PC-9 (cell line): Measurements from ENCODE around the gene FUT7. TPM values are rescaled to one million over a fixed set of nuclear protein-coding genes. Genes with fewer than 3 reads are reported as not detected.

Experiments used
- BruUV-seq: library from RNA; stranded (reverse); fragments of 400-500 nt; replicated peaks from 2 replicates; lab custom pipeline; 2021; lab: Mats Ljungman, UMichigan
- CTCF ChIA-PET: fragments of 300-600 bp; sonication (Branson Sonifier 250); formaldehyde crosslinking; loops from one replicate; lab custom pipeline; 2022; ENCODE audit warnings: antibody characterized with exemption; lab: Charles Lee
- POLR2A ChIA-PET: fragments of 300-600 bp; sonication (Branson Sonifier 250); formaldehyde crosslinking; loops from one replicate; lab custom pipeline; 2022; ENCODE audit warnings: antibody characterized with exemption; ENCODE audit not compliant: unreplicated experiment; lab: Charles Lee
- DNase-seq, 2 experiments: peaks; one replicate each; pipeline versions ENCODE4 v3.0.0 to v3.0.0-alpha.2; 2015 to 2022; ENCODE audit warnings: mixed read lengths in 1 of 2
- H2AFZ ChIP-seq: fragments of 200-600 bp; sonication (generic); 2 replicates; pipeline ENCODE4 v1.8.1; 2017; ENCODE audit warnings: antibody characterized with exemption
- H3F3A ChIP-seq: fragments of 200-600 bp; sonication (generic); 2 replicates; pipeline ENCODE4 v1.8.1; 2017; ENCODE audit warnings: antibody characterized with exemption, mild to moderate bottlenecking, low read depth; ENCODE audit not compliant: insufficient read depth
- H3K27ac ChIP-seq: fragments of 200-600 bp; sonication (generic); 2 replicates; pipeline ENCODE4 v1.6.1; 2016; ENCODE audit warnings: mixed run types
- H3K27me3 ChIP-seq: fragments of 200-600 bp; sonication (generic); 2 replicates; pipeline ENCODE4 v1.6.1; 2016; ENCODE audit warnings: low read depth, mixed run types; ENCODE audit not compliant: insufficient read depth
- H3K36me3 ChIP-seq: fragments of 200-600 bp; sonication (generic); 2 replicates; pipeline ENCODE4 v1.6.1; 2016; ENCODE audit warnings: low read depth, mixed run types
- H3K4me1 ChIP-seq: fragments of 200-600 bp; sonication (generic); replicated peaks from 2 replicates; pipeline ENCODE4 v1.6.1; 2016; ENCODE audit warnings: mixed run types; ENCODE audit not compliant: insufficient read depth
- H3K4me2 ChIP-seq: fragments of 200-600 bp; sonication (generic); 2 replicates; pipeline ENCODE4 v1.6.1; 2017; ENCODE audit warnings: mixed run types
- H3K4me3 ChIP-seq: fragments of 200-600 bp; sonication (generic); 2 replicates; pipeline ENCODE4 v1.6.1; 2016; ENCODE audit warnings: mixed run types
- H3K79me2 ChIP-seq: fragments of 200-600 bp; sonication (generic); 2 replicates; pipeline ENCODE4 v1.6.1; 2017; ENCODE audit warnings: low read depth, mixed run types
- H3K9me2 ChIP-seq: fragments of 200-600 bp; sonication (generic); 2 replicates; pipeline ENCODE4 v1.8.1; 2017; ENCODE audit warnings: mild to moderate bottlenecking; ENCODE audit not compliant: insufficient read depth
- H3K9me3 ChIP-seq: fragments of 200-600 bp; sonication (generic); 2 replicates; pipeline ENCODE4 v1.8.1; 2016; ENCODE audit warnings: low read depth; ENCODE audit not compliant: insufficient read depth
- H4K20me1 ChIP-seq: fragments of 200-600 bp; sonication (generic); 2 replicates; pipeline ENCODE4 v1.8.1; 2017; ENCODE audit not compliant: insufficient read depth
- CTCF ChIP-seq: fragments of 200-600 bp; sonication (generic); conservative IDR thresholded peaks from 2 replicates; pipeline ENCODE4 v1.6.1; 2017; ENCODE audit warnings: mixed run types, antibody characterized with exemption, mild to moderate bottlenecking, moderate library complexity
- EZH2 ChIP-seq: fragments of 200-600 bp; sonication (generic); IDR thresholded peaks from 2 replicates; pipeline ENCODE4 v1.8.0; 2017; ENCODE audit warnings: antibody characterized with exemption, low read depth
- intact Hi-C: fragments of 100-400 bp; cut with micrococcal nuclease; formaldehyde crosslinking; loops from one replicate; pipeline ENCODE4 v1.10.0; 2022; ENCODE audit not compliant: unreplicated experiment
- total RNA-seq: library from RNA; stranded (reverse); gene quantifications from 2 replicates; pipeline ENCODE4 v1.2.3, GENCODE V29; 2021

The FUT7 gene
- total RNA-seq, 1 experiment from 2014 or later, result not detected

- Histone ChIP-seq H3K79me2 (no peaks in the 10 kb centered on the region), H3K4me1 (no peaks in the 10 kb centered on the region), H3K9me3 (no peaks in the 10 kb centered on the region), H3K4me2 (no peak overlapping the region), H3K4me3 (no peak overlapping the region), H3K27me3 (no peaks in the 10 kb centered on the region), H3K36me3 (no peaks in the 10 kb centered on the region), H4K20me1 (no peaks in the 10 kb centered on the region; the same call in 1 of the 2 replicates), H3F3A (peaks cover 7% of the 10 kb centered on the region; the same call in 1 of the 2 replicates), H3K27ac (no peak overlapping the region), H3K9me2 (no peaks in the 10 kb centered on the region), H2AFZ (no peak overlapping the region)
- ChIA-PET POLR2A (no interaction called here), CTCF (interaction anchor here (0.6 to 1.0 kb wide), 2 partner anchors 21 to 74 kb away, joined by 10 to 12 read pairs; no protein-coding TSS in a partner anchor)
- peak; percentile 81 to 89 for DNase-seq
- TF ChIP-seq CTCF (no peak), EZH2 (no peak)
- intact Hi-C loops, result no loop called here
- no TSS peak for BruUV-seq
These were observed 9.8 kb downstream of the FUT7 start for GRCh38 chr9:137021979-137022661.

GRCh38 chr9:137021568-137021978 is 10.3 kb downstream of the FUT7 start:
- no peak overlapping the region for H2AFZ ChIP-seq
- no peaks in the 10 kb centered on the region for H3K36me3 ChIP-seq
- BruUV-seq, result no TSS peak
- no peaks in the 10 kb centered on the region for H3K79me2 ChIP-seq
- ChIA-PET POLR2A (no interaction called here), CTCF (interaction anchor here (0.5 to 1.0 kb wide), 2 partner anchors 71 to 74 kb away, joined by 5 to 10 read pairs; no protein-coding TSS in a partner anchor)
- no peak for DNase-seq
- TF ChIP-seq EZH2 (no peak), CTCF (no peak)
- H3K4me1 ChIP-seq, result no peaks in the 10 kb centered on the region
- no peak overlapping the region for H3K27ac ChIP-seq
- H4K20me1 ChIP-seq, result no peaks in the 10 kb centered on the region; the same call in 1 of the 2 replicates
- H3K9me3 ChIP-seq, result no peaks in the 10 kb centered on the region
- no peak overlapping the region for H3K4me2 ChIP-seq
- H3K27me3 ChIP-seq, result no peaks in the 10 kb centered on the region
- H3F3A ChIP-seq, result peaks cover 7% of the 10 kb centered on the region; the same call in 1 of the 2 replicates
- no peak overlapping the region for H3K4me3 ChIP-seq
- H3K9me2 ChIP-seq, result no peaks in the 10 kb centered on the region
- intact Hi-C loops, result no loop called here

- intact Hi-C loops, result no loop called here
- Histone ChIP-seq H3F3A (peaks cover 7% of the 10 kb centered on the region; the same call in 1 of the 2 replicates), H3K4me2 (no peak overlapping the region), H3K4me3 (no peak overlapping the region), H3K36me3 (no peaks in the 10 kb centered on the region), H3K4me1 (no peaks in the 10 kb centered on the region), H3K79me2 (no peaks in the 10 kb centered on the region), H2AFZ (no peak overlapping the region), H4K20me1 (no peaks in the 10 kb centered on the region; the same call in 1 of the 2 replicates), H3K9me3 (no peaks in the 10 kb centered on the region), H3K9me2 (no peaks in the 10 kb centered on the region), H3K27ac (no peak overlapping the region), H3K27me3 (no peaks in the 10 kb centered on the region)
- TF ChIP-seq EZH2 (no peak), CTCF (no peak)
- BruUV-seq, result no TSS peak
- POLR2A ChIA-PET, result no interaction called here
- DNase-seq, result no peak
- CTCF ChIA-PET, result interaction anchor here (0.5 to 0.7 kb wide), 2 partner anchors 58 to 71 kb away, joined by 3 to 5 read pairs; no protein-coding TSS in a partner anchor
These were observed 10.9 kb downstream of the FUT7 start for GRCh38 chr9:137020771-137021567.
